PC-3 (cell line): ENCODE data around the gene MMP21. TPM values are rescaled to one million over a fixed set of nuclear protein-coding genes. Genes with fewer than 3 reads are reported as not detected.

Experiments used
- ATAC-seq: fragments of 200-7000 bp; cut with Tn5 transposase; 2 replicates; pipeline ENCODE4 v1.9.1; 2020; ENCODE audit warnings: mild to moderate bottlenecking, moderate library complexity
- BruUV-seq: library from RNA; stranded (reverse); fragments of 400-500 nt; replicated peaks from 2 replicates; lab custom pipeline; 2021; lab: Mats Ljungman, UMichigan
- CTCF ChIA-PET: fragments of 300-600 bp; sonication (Branson Sonifier 250); formaldehyde crosslinking; loops from one replicate; lab custom pipeline; 2022; ENCODE audit warnings: antibody characterized with exemption; lab: Charles Lee
- POLR2A ChIA-PET: fragments of 300-600 bp; sonication (Branson Sonifier 250); formaldehyde crosslinking; loops from one replicate; lab custom pipeline; 2022; ENCODE audit warnings: antibody characterized with exemption; ENCODE audit not compliant: unreplicated experiment; lab: Charles Lee
- DNase-seq: peaks from one replicate; pipeline ENCODE4 v3.0.0-alpha.2; 2015
- H2AFZ ChIP-seq: fragments of 300-600 bp; sonication (generic); 2 replicates; pipeline ENCODE4 v1.6.0; 2016; ENCODE audit warnings: antibody characterized with exemption, low read length
- H3F3A ChIP-seq: fragments of 300-600 bp; sonication (generic); one replicate; pipeline ENCODE4 v1.6.0; 2017; ENCODE audit warnings: antibody characterized with exemption, low read length, control low read depth, mild to moderate bottlenecking; ENCODE audit not compliant: unreplicated experiment
- H3K27ac ChIP-seq: fragments of 300-600 bp; sonication (generic); 2 replicates; pipeline ENCODE4 v1.5.1; 2016; ENCODE audit warnings: mild to moderate bottlenecking, low read length
- H3K27me3 ChIP-seq: fragments of 300-600 bp; sonication (generic); 2 replicates; pipeline ENCODE4 v1.6.1; 2016; ENCODE audit warnings: low read length, mixed read lengths
- H3K36me3 ChIP-seq: fragments of 300-600 bp; sonication (generic); 2 replicates; pipeline ENCODE4 v1.6.1; 2016; ENCODE audit warnings: low read depth, mixed run types, low read length, mixed read lengths
- H3K4me1 ChIP-seq: fragments of 300-600 bp; sonication (generic); 2 replicates; pipeline ENCODE4 v1.5.1; 2016; ENCODE audit warnings: low read length; ENCODE audit not compliant: insufficient read depth
- H3K4me2 ChIP-seq: fragments of 300-600 bp; sonication (generic); 2 replicates; pipeline ENCODE4 v1.6.0; 2016; ENCODE audit warnings: low read length
- H3K4me3 ChIP-seq: fragments of 300-600 bp; sonication (generic); 2 replicates; pipeline ENCODE4 v1.5.1; 2016; ENCODE audit warnings: mild to moderate bottlenecking, low read length, mixed read lengths
- H3K79me2 ChIP-seq: fragments of 300-600 bp; sonication (generic); 2 replicates; pipeline ENCODE4 v1.6.1; 2017; ENCODE audit warnings: low read length, mixed read lengths
- H3K9ac ChIP-seq: fragments of 300-600 bp; sonication (generic); 2 replicates; pipeline ENCODE4 v1.6.0; 2016; ENCODE audit warnings: mild to moderate bottlenecking, low read length
- H3K9me2 ChIP-seq: fragments of 300-600 bp; sonication (generic); replicated peaks from 2 replicates; pipeline ENCODE4 v1.6.1; 2016; ENCODE audit warnings: mixed run types, low read length, mixed read lengths
- H3K9me3 ChIP-seq: fragments of 300-600 bp; sonication (generic); 2 replicates; pipeline ENCODE4 v1.6.1; 2016; ENCODE audit warnings: low read length, mixed read lengths
- H4K20me1 ChIP-seq: fragments of 300-600 bp; sonication (generic); 2 replicates; pipeline ENCODE4 v1.6.1; 2016; ENCODE audit warnings: low read length, mixed read lengths
- CTCF ChIP-seq: fragments of 300-600 bp; sonication (generic); conservative IDR thresholded peaks from 2 replicates; pipeline ENCODE4 v1.5.1; 2017; ENCODE audit warnings: antibody characterized with exemption, low read depth, mild to moderate bottlenecking, low read length
- EZH2 ChIP-seq: fragments of 300-600 bp; sonication (generic); IDR thresholded peaks from one replicate; pipeline ENCODE4 v1.6.1; 2017; ENCODE audit warnings: antibody characterized with exemption, mild to moderate bottlenecking, low read length; ENCODE audit not compliant: unreplicated experiment
- EZH2phosphoT487 ChIP-seq: fragments of 300-600 bp; sonication (generic); IDR thresholded peaks from 2 replicates; pipeline ENCODE4 v1.6.1; 2018; ENCODE audit warnings: mild to moderate bottlenecking, antibody characterized with exemption, low read length, borderline replicate concordance
- intact Hi-C: fragments of 100-400 bp; cut with micrococcal nuclease; formaldehyde crosslinking; loops from 2 replicates; pipeline ENCODE4 v1.9.0; 2023
- total RNA-seq: library from RNA; depleted of rRNA; stranded (reverse); fragments of >200 nt; gene quantifications from 2 replicates; pipeline ENCODE4 v1.2.3, GENCODE V29; 2014

Gene MMP21
- total RNA-seq, 1 experiment from 2014 or later: not detected

GRCh38 chr10:125801574-125801973 is 26.0 kb upstream of the MMP21 start:
- ATAC-seq (no peak), DNase-seq (no peak)
- Histone ChIP-seq H3K9ac (no peak overlapping the region), H3K9me2 (no peaks in the 10 kb centered on the region), H3K79me2 (no peaks in the 10 kb centered on the region), H4K20me1 (no peaks in the 10 kb centered on the region), H2AFZ (no peak overlapping the region), H3K4me1 (no peaks in the 10 kb centered on the region), H3K4me2 (no peak overlapping the region), H3K27me3 (no peaks in the 10 kb centered on the region), H3K4me3 (no peak overlapping the region), H3F3A (no peaks in the 10 kb centered on the region), H3K9me3 (no peaks in the 10 kb centered on the region), H3K27ac (no peak overlapping the region), H3K36me3 (no peaks in the 10 kb centered on the region)
- TF ChIP-seq EZH2phosphoT487 (no peak), CTCF (no peak), EZH2 (no peak)
- intact Hi-C loops: no loop called here
- no TSS peak for BruUV-seq
- ChIA-PET CTCF (no interaction called here), POLR2A (no interaction called here)

- no peak for TF ChIP-seq EZH2phosphoT487
- TF ChIP-seq EZH2: no peak
- no peak for TF ChIP-seq CTCF
These were observed 24.0 kb upstream of the MMP21 start for GRCh38 chr10:125799451-125800182.

GRCh38 chr10:125797994-125798662 is 22.5 kb upstream of the MMP21 start:
- intact Hi-C loops: no loop called here
- no peaks in the 10 kb centered on the region for H3K9me3 ChIP-seq
- no peak for TF ChIP-seq EZH2phosphoT487
- no peak for TF ChIP-seq EZH2
- TF ChIP-seq CTCF: no peak
- H3K79me2 ChIP-seq: no peaks in the 10 kb centered on the region
- DNase-seq (no peak), ATAC-seq (no peak)
- no peaks in the 10 kb centered on the region for H3K9me2 ChIP-seq
- no peaks in the 10 kb centered on the region for H3K4me1 ChIP-seq
- H3F3A ChIP-seq: no peaks in the 10 kb centered on the region
- H3K27me3 ChIP-seq: no peaks in the 10 kb centered on the region
- CTCF ChIA-PET: no interaction called here
- no peaks in the 10 kb centered on the region for H4K20me1 ChIP-seq
- POLR2A ChIA-PET: no interaction called here
- H3K4me3 ChIP-seq: no peak overlapping the region
- H3K27ac ChIP-seq: no peak overlapping the region
- no peak overlapping the region for H3K4me2 ChIP-seq
- no peaks in the 10 kb centered on the region for H3K36me3 ChIP-seq
- H2AFZ ChIP-seq: no peak overlapping the region
- no peak overlapping the region for H3K9ac ChIP-seq
- BruUV-seq: no TSS peak

More at GRCh38 chr10:125799451-125800182, 24.0 kb upstream of the MMP21 start:
- Histone ChIP-seq H3F3A (no peaks in the 10 kb centered on the region), H3K27me3 (no peaks in the 10 kb centered on the region), H3K4me2 (no peak overlapping the region), H3K4me1 (no peaks in the 10 kb centered on the region), H3K4me3 (no peak overlapping the region), H3K9me2 (no peaks in the 10 kb centered on the region), H3K27ac (no peak overlapping the region), H2AFZ (no peak overlapping the region), H3K36me3 (no peaks in the 10 kb centered on the region), H3K79me2 (no peaks in the 10 kb centered on the region), H3K9me3 (no peaks in the 10 kb centered on the region), H3K9ac (no peak overlapping the region), H4K20me1 (no peaks in the 10 kb centered on the region)
- DNase-seq (no peak), ATAC-seq (no peak)
- intact Hi-C loops: no loop called here
- ChIA-PET POLR2A (no interaction called here), CTCF (no interaction called here)
- no TSS peak for BruUV-seq
